SIG-M5 treated with dmso at 0.1 percent for 504 hours (cell line): ENCODE measurements around the gene TRPC3.
A peak's percentile ranks its signal among the peaks of the same experiment; 100 is the strongest.

Source experiments
- DNase-seq: peaks from one replicate; lab custom pipeline; 2025; ENCODE audit not compliant: unreplicated experiment; lab: John Stamatoyannopoulos, UW

Gene TRPC3

DNA sequence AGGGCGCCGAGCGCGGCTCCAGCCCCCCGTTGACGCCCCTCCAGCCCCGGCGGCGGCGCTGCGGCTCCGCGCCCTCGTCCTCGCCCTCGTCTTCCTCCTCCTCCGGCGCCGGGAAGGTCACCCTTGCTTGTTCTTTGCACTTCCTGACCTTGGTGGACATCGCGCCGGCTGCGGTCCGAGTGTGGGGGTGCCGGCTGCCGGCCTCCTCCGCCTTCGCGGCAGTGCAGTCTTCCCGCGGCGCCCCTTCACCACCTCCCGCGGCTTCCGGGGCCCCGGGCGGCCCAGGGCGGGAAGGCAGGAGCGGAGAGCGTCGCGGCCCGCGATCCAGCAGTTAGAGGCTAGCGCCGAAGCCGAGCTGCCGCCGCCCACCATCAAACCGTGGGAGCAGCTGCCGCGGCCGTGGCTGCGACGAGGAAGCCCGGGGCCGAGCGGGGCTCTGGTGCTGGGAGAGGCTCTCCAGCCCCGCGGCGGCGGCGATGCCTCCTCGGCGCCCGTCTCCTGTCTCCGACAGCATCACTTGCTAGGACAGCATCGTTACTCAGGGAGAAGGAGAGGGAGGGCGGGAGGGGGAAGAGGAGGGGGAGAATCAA is at the start of gene TRPC3:
Gene TRPC3 (minus strand): TSS at position 540 of the 590 bp plus-strand sequence. CDS start 380 bp downstream, at position 160.
- DNase-seq: no peak

DNA sequence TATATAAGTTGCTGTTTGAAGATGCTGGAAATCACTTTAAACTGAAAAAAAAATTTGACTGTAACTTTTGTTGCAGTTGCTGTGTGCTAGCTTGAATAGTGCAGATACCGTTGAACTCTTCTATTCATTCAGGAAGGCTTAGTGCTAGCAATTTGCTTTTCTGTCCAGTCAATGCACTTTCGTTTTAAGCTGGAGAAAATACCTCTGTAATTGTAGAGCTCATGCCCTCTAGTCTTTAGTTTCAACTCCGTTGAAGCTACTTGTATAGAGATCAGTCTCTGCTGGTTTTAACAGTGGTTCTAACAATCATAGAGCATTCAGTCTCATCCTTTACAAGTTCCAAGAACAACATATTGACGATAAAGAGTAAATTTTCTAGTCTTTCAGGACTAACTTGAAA is 49.0 kb upstream of the TRPC3 start:
- no peak for DNase-seq

- no peak for DNase-seq
Observed at GRCh38 chr4:121998024-121998423, 46.2 kb upstream of the TRPC3 start.

DNA sequence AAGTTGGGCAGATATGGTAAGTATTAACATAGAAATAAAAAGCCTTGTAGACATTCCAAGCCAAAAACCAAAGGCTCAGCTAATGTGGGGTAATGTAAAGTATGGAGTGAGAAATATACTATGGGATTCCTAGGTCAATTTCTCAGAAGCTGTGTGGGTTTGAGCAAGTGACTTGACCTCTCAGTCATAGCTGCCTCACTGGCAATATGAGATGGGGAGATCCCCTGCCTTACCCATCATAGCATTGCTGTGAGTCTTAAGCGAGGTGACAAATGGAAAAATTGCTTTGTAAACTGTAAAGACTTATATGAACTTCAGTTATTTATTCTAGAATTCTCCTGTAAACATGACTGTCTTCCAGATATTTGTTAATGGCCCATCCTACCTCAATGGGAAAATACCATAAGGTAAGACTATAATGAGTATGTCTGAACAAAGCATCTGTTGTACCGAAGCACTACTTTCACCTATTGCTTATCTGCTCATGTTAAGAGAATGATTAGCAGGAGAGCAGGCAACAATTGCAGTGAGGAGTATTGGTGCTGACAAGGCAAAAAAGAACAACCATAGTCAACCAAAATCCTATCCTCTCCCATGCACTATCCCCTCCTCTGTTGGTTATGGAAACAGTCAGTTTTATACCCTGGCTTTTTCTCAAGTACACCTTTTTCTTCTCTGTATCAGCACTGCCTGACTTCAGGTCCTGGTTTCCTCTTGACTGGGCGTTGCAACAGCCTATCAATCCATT is 44.1 kb upstream of the TRPC3 start:
- DNase-seq: no peak

DNA sequence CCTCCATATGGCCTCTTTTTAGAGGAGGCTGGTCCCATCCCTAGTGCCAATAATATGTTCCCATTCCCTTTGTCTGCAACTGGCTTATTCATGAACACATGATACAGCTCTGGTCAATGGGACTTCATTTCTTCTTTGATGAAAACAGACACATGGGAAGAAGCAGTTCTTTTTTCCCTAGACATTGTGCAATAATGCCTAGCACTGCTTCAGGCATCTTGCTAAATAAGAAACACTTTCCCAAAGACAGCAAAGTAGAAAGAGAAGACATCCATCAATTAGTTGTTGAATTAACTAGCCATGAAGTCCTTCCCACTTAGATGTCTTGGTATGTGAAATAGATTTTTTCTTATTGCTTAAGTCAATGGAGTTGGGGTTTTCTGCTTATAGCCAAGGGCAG is 40.1 kb upstream of the TRPC3 start:
- DNase-seq: no peak

GRCh38 chr4:121990489-121990888 is 38.6 kb upstream of the TRPC3 start:
- no peak for DNase-seq

DNA sequence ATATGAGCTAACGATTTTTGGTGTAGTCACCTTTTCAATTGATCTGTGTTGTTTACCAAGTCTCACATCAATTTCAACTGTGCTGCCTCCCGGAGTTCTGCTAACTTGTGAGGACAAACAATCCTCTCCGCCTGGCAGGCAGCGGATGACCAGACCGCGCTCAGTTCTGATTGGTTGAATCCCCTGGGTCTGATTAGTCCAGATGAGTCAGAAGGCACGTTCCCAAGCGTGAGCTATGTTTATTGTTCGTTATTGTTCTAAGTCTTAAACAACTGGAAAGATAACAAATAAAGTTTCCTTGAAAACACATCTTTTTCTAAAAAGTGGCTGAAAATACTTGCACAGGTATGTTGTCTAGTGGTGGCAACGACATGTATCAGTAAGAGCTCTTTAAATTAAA is 37.9 kb upstream of the TRPC3 start:
- no peak for DNase-seq

- no peak for DNase-seq
Observed at GRCh38 chr4:121988950-121989349, 37.1 kb upstream of the TRPC3 start.

GRCh38 chr4:121980643-121981042 is 28.8 kb upstream of the TRPC3 start:
- no peak for DNase-seq

- DNase-seq: no peak
Observed at GRCh38 chr4:121978172-121978516, 26.3 kb upstream of the TRPC3 start.

- DNase-seq: peak; percentile 70
Observed at GRCh38 chr4:121977251-121978171, 25.7 kb upstream of the TRPC3 start.

DNA sequence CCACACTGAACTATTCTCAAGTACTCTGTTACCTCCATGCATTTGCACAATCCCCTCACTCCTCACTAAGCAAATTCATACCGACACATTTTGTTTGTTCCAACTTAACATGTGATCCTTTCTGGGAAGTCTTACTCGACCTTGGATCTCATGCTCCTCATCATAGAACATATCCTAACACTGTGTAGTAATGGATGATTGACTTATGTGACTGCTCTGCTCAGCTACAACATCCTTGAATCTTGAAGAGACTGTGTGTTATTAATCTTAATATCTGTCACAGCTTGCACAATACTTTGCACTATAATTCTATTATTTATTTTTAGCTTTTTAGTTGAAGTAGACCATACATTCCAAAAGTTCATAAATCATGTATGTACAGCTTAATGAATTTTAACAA is 23.9 kb upstream of the TRPC3 start:
- DNase-seq: no peak

DNA sequence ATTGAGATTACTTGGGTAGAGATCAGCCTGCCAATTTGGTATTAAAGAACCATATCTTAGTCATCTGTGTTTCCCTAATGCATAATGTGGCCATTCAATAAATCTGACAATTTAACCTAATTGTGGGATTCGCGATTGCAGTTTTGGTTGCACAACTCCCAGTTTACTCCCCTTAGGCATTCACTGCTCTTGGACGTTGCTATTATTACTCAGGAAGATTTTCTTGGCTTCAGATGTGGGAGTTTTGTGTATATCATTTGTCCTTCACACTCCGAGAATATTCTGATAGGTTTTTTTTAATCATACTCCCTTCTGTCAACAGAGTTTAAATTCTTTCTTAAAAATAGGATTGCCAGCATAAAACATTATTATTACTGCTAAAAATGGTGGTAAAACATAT is 22.0 kb upstream of the TRPC3 start:
- no peak for DNase-seq

DNA sequence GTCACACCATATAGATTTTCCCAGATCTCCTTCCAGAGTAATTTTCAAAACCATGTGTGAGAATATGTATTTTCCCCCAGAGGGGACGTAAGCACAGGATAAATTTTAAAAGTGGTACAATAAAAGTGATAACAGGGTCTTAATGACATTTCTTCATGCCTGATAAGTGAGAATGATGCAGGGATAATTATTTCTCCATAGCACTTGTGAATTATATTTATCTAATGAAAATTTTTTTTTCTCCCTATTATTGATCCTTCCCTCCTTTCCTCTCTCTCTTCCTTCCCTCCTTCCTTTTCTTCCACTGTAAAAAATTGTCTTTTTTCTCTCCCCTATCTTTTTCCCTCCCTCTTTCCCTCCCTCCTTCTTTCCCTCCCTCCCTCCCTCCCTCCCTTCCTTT is 17.0 kb upstream of the TRPC3 start:
- DNase-seq: no peak

GRCh38 chr4:121964958-121965357 is 13.1 kb upstream of the TRPC3 start:
- no peak for DNase-seq

DNA sequence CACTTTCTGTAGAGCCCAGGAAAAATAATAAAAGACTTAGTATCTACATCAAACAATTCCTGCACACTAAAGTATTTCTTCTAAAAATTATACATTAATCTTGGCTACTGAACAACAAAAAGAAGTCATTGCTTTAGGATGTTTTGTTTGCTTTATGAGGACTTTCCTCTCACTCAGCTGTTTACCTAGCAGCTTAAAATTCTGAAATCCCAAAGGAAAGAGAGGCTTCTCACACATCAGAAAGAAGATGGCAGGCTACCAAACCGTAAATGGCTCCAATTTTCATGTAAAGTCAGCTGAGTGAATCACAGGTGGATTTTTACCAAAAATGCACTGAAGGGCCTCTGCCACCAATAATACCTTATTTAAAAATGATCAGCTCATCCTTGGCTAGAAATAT is 9.0 kb upstream of the TRPC3 start:
- no peak for DNase-seq

- no peak for DNase-seq
Observed at GRCh38 chr4:121958777-121959176, 6.9 kb upstream of the TRPC3 start.

- no peak for DNase-seq
Observed at GRCh38 chr4:121957266-121957665, 5.4 kb upstream of the TRPC3 start.

DNA sequence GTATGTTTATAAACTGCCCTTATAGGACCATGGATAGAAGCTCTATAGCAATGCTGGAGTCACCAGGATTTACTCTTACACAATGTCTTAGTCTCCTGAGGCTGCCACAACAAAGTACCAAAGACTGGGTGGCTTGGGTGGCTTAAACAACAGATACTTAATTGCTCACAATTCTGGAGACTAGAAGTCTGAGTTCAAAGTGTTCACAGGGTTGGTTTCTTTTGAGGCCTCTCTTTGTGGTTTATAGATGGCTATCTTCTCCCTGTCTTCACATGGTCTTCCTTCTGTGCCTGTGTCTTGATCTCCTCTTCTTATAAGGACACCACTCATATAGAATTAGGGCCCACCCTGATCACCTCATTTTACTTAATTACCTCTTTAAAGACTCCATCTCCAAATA is 2.0 kb upstream of the TRPC3 start:
- no peak for DNase-seq

DNA sequence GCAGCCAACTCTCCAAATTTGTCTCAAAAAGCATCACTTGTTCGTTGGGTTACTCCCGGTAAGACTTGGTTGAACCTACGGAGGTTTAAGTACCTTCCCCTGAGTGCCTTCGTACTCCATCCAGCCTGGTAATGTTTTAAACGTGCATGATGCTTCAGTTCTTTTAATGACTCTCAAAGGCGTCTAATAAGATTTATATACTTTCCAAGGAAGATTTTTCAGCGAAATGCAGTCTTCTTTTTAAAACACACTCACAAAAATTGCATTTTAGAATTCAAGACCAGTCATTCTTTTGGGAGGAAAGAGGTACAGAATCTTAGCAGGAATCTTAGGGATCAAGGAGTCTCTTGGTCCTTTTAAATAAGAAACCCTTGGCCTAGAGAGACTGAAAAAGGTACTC is 430 bp upstream of the TRPC3 start:
- no peak for DNase-seq

DNA sequence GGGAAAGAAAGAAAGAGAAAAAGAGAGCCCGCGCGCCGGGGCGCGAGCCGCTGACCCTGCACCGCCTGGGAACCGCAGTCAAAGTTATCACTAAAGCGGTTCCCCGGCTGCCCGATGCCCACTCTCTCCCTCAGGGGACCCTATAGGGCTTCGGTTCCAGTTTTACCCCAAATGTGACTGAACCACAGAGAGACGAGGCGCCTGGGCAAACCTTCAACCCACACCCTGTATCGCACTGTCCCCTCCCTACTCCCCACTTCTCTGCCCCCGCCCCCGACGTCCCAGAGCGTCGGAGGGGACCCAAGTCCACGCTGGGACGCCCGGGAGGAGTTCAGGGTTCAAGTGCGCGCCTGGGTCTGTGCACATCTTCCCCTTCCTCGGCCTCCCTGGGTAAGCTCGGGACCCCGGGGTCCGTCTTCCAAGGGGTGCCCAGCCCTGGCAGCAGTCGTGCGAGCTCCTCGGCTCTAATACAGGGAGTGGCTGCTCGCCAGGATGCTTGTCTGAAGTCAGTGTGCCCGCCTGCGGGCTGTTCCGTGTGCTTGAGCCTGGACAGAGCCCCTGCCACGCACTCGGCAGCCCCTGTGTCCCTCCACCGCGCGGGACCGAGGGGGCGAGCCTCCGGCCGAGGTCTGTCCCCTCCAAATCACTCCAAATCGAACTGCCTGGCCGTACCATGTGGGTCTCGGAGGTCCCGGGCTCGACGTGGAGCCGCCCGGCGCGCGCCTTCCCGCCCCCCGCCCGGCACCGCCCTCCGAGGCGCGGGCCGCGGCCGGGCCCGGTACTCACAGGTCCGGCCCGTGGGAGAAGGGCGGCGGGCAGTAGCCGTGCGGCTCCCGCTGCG is 960 bp downstream of the TRPC3 start:
- no peak for DNase-seq
